Adipocyte (in vitro differentiated cells): Measurements from ENCODE around the gene TALDO1.

Source experiments
- DNase-seq: peaks from one replicate; pipeline ENCODE4 v3.0.0-alpha.2; 2015; ENCODE audit warnings: low read depth
- H3K27me3 ChIP-seq: replicated peaks from 2 replicates; pipeline ENCODE4 v1.7.0; 2013; ENCODE audit warnings: mild to moderate bottlenecking, low read length, moderate library complexity; ENCODE audit not compliant: control insufficient read depth, insufficient read depth
- H3K36me3 ChIP-seq: 2 replicates; pipeline ENCODE4 v1.7.0; 2013; ENCODE audit warnings: low read length, mild to moderate bottlenecking, moderate library complexity; ENCODE audit not compliant: control insufficient read depth, insufficient read depth, severe bottlenecking
- H3K4me1 ChIP-seq: 2 replicates; pipeline ENCODE4 v1.7.0; 2013; ENCODE audit warnings: mild to moderate bottlenecking, low read length, moderate library complexity; ENCODE audit not compliant: control insufficient read depth, insufficient read depth
- H3K4me3 ChIP-seq: 2 replicates; pipeline ENCODE4 v1.7.0; 2013; ENCODE audit warnings: mild to moderate bottlenecking, low read length, moderate library complexity
- H3K9ac ChIP-seq: 2 replicates; pipeline ENCODE4 v1.7.0; 2013; ENCODE audit warnings: mild to moderate bottlenecking, low read length, moderate library complexity
- H3K9me3 ChIP-seq: 2 replicates; pipeline ENCODE4 v1.7.0; 2013; ENCODE audit warnings: mild to moderate bottlenecking, low read length, moderate library complexity; ENCODE audit not compliant: control insufficient read depth

The TALDO1 gene

GRCh38 chr11:799641-800316 lies 52.5 kb downstream of the TALDO1 start:
- Histone ChIP-seq H3K4me3 (no peak overlapping the region), H3K9me3 (no peaks in the 10 kb centered on the region), H3K4me1 (peaks cover 23% of the 10 kb centered on the region), H3K36me3 (peaks cover 33% of the 10 kb centered on the region), H3K9ac (no peak overlapping the region), H3K27me3 (no peaks in the 10 kb centered on the region)
- no peak for DNase-seq

DNA sequence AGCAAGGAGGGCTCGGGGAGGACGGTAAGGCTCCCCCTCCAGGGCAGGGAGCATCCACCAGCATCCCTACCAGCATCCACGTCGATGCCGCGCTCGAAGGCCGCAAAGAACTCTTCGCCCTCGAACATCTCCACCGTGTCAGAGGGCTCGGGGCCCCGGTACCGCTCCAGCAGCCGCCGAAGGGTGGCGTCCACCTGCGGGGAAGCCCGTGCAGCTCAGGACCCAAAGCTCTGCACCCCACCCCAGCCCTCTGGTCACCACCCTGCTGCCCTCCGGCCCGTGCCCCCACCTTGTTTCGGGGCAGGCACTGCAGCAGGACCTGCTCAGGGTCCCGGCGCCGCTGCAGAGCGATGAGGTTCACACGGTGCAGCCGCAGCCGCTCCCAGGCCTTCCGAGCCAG lies 53.2 kb downstream of the TALDO1 start:
- no peak for DNase-seq
- H3K9me3 ChIP-seq = no peaks in the 10 kb centered on the region
- peaks cover 24% of the 10 kb centered on the region for H3K4me1 ChIP-seq
- H3K27me3 ChIP-seq = no peaks in the 10 kb centered on the region
- no peak overlapping the region for H3K4me3 ChIP-seq
- H3K36me3 ChIP-seq = peaks cover 33% of the 10 kb centered on the region
- no peak overlapping the region for H3K9ac ChIP-seq

DNA sequence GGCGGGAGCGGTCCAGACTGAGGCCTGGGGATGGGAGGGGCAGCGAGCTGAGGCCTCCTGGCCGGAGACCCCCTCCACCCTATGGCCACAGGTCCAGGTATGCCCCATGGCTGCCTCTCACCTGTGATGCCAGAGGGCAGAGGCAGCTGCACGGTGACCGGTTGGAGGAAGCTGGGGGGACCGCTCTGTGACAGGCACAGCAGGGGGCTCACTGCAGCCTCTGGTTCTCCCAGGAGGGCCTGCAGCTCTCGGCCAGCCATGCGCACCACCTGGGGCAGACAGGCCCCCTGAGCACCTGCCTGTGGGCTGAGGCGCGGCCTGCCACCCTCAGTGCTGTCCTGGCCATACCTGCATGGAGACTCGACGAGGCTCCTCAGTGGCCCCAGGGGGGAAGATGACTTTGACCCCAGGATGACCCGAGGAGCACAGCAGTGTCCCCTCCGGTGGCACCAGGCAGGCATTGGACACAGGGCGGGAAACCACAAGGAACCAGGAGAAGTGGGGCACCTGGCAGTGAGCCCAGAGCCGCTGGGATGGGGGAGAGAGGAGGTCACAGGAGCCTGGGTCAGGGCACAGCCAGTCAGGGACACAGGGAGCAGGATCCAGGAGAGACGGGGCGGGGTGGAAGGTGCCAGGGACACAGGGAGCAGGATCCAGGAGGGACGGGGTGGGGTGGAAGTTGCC lies 54.0 kb downstream of the TALDO1 start:
- peaks cover 33% of the 10 kb centered on the region for H3K36me3 ChIP-seq

GRCh38 chr11:802018-802617 lies 54.9 kb downstream of the TALDO1 start:
- no peaks in the 10 kb centered on the region for H3K27me3 ChIP-seq
- DNase-seq = no peak
- H3K4me1 ChIP-seq = peaks cover 20% of the 10 kb centered on the region
- H3K9me3 ChIP-seq = no peaks in the 10 kb centered on the region
- peaks cover 33% of the 10 kb centered on the region for H3K36me3 ChIP-seq
- no peak overlapping the region for H3K4me3 ChIP-seq
- no peak overlapping the region for H3K9ac ChIP-seq

More for the DNA sequence above, 54.0 kb downstream of the TALDO1 start:
- H3K4me3 ChIP-seq = no peak overlapping the region
- H3K9ac ChIP-seq = no peak overlapping the region
- no peak for DNase-seq
- H3K4me1 ChIP-seq = peaks cover 29% of the 10 kb centered on the region
- no peaks in the 10 kb centered on the region for H3K9me3 ChIP-seq
- H3K27me3 ChIP-seq = no peaks in the 10 kb centered on the region

- H3K36me3 ChIP-seq = peaks cover 33% of the 10 kb centered on the region
- H3K4me1 ChIP-seq = peaks cover 20% of the 10 kb centered on the region
- H3K27me3 ChIP-seq = no peaks in the 10 kb centered on the region
- DNase-seq = no peak
- no peaks in the 10 kb centered on the region for H3K9me3 ChIP-seq
- H3K9ac ChIP-seq = peak overlapping the region; percentile 88
- H3K4me3 ChIP-seq = no peak overlapping the region
Observed at GRCh38 chr11:802693-803466, 55.6 kb downstream of the TALDO1 start.

- no peak for DNase-seq
- no peak overlapping the region for H3K4me3 ChIP-seq
- H3K36me3 ChIP-seq = peaks cover 33% of the 10 kb centered on the region
- H3K27me3 ChIP-seq = no peaks in the 10 kb centered on the region
- H3K9me3 ChIP-seq = no peaks in the 10 kb centered on the region
- peak overlapping the region; percentile 88 for H3K9ac ChIP-seq
- peaks cover 22% of the 10 kb centered on the region for H3K4me1 ChIP-seq
Observed at GRCh38 chr11:803467-803742, 56.1 kb downstream of the TALDO1 start.

DNA sequence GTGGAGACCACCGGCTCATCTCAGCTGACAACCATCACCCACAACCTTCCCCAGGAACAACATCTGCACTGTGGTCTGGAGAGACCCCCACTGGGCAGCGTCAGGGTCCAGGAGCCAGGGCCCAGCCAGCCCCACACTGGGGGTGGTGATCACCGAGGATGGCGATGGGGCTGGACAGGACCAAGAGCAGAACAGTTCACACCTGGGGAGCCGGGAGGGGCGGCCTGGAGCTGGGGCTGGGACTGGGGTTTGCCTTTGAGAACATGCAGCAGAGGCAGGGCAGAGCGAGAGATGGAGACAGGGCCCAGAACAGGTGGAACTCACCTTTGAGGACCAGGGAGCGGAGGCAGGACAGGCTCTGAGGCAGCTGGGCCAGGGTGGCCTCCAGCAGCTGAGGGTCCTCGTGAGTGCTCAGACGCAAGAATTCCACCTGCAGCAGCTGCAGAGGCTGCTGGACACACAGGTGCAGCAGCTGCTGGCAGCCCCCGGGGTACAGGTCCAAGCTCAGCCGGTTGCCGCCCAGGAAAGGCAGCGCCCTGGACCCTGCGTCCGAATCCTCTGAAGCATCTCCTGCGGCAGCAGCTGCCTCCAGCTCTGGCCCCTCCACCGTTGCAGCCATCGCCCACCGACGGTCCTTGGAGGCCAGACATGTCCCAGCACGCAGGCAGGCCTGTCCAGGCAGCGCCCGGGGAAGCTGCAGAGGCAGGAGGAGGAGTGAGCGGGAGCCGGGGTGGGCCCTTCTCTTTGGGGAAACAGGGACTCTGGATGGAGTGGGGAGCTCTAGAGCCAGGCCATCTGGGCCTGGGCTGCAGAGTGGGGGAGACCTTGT lies 56.7 kb downstream of the TALDO1 start:
- peak; percentile 33 for DNase-seq
- H3K4me3 ChIP-seq = peak overlapping the region; percentile 82
- H3K9me3 ChIP-seq = no peaks in the 10 kb centered on the region
- H3K9ac ChIP-seq = peak overlapping the region; percentile 88
- no peaks in the 10 kb centered on the region for H3K27me3 ChIP-seq
- H3K4me1 ChIP-seq = peaks cover 26% of the 10 kb centered on the region
- peaks cover 33% of the 10 kb centered on the region for H3K36me3 ChIP-seq

DNA sequence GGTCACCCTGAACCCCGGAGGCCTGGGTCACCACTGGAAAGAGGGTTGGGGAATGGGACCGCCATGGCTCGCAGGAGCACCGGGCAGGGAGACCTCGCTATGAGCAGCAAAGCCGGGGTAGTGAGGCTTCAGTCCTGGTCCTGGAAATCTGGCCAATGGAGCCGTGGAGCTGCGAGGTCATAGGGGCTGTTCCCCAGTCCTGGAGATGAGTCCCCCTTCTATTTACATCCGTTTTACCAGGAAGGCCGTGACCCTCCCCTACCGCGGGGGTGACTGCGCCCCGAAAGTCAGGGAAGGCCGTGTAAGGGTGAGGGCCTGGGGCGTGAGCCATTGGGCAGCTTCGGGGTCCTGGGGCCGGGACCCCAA lies 57.3 kb downstream of the TALDO1 start:
- Histone ChIP-seq H3K27me3 (no peaks in the 10 kb centered on the region), H3K9me3 (no peaks in the 10 kb centered on the region), H3K9ac (peak overlapping the region; percentile 88), H3K4me3 (peak overlapping the region; percentile 82), H3K36me3 (peaks cover 29% of the 10 kb centered on the region), H3K4me1 (peaks cover 26% of the 10 kb centered on the region)
- no peak for DNase-seq

- H3K9me3 ChIP-seq = no peaks in the 10 kb centered on the region
- H3K27me3 ChIP-seq = no peaks in the 10 kb centered on the region
- peaks cover 31% of the 10 kb centered on the region for H3K36me3 ChIP-seq
- peak overlapping the region; percentile 99 for H3K9ac ChIP-seq
- peak overlapping the region; percentile 89 for H3K4me3 ChIP-seq
- DNase-seq = no peak
- H3K4me1 ChIP-seq = peaks cover 51% of the 10 kb centered on the region
Observed at GRCh38 chr11:808427-809286, 61.4 kb downstream of the TALDO1 start.
